Liver (tissue), 3 donors: ENCODE data around the gene POU6F2.

Source experiments
- CTCF ChIP-seq: fragments of 150-350 bp; IDR thresholded peaks from 2 replicates; pipeline ENCODE4 v1.5.1; 2017; ENCODE audit warnings: improper control_type of control experiment, low read depth, low read length; ENCODE audit not compliant: missing input control
- FOXA1 ChIP-seq: IDR thresholded peaks from 2 replicates; pipeline ENCODE4 v1.6.1; 2016; ENCODE audit warnings: antibody characterized with exemption
- GABPA ChIP-seq, 2 donors: IDR thresholded peaks in 1 of 2; conservative IDR thresholded peaks in 1 of 2; 2 replicates each; pipeline ENCODE4 v1.6.1; 2016; ENCODE audit warnings: antibody characterized with exemption in 2 of 2, mild to moderate bottlenecking in 1 of 2, moderate library complexity in 1 of 2
- HNF4A ChIP-seq, 2 donors: conservative IDR thresholded peaks; 2 replicates each; pipeline ENCODE4 v1.6.1; 2016; ENCODE audit warnings: antibody characterized with exemption in 2 of 2, mild to moderate bottlenecking in 2 of 2
- JUND ChIP-seq, 2 donors: IDR thresholded peaks; 2 replicates each; pipeline ENCODE4 v1.6.1; 2016; ENCODE audit warnings: antibody characterized with exemption in 2 of 2
- NR2F2 ChIP-seq: IDR thresholded peaks from 2 replicates; pipeline ENCODE4 v1.6.1; 2016; ENCODE audit warnings: antibody characterized with exemption
- RAD21 ChIP-seq, 2 donors: IDR thresholded peaks; 2 replicates each; pipeline ENCODE4 v1.6.1; 2016; ENCODE audit warnings: antibody characterized with exemption in 2 of 2, mild to moderate bottlenecking in 2 of 2
- SP1 ChIP-seq: IDR thresholded peaks from 2 replicates; pipeline ENCODE4 v1.6.1; 2018; ENCODE audit warnings: antibody characterized with exemption, mild to moderate bottlenecking
- TAF1 ChIP-seq: conservative IDR thresholded peaks from 2 replicates; pipeline ENCODE4 v1.6.1; 2016; ENCODE audit warnings: antibody characterized with exemption, mild to moderate bottlenecking
- YY1 ChIP-seq: IDR thresholded peaks from 2 replicates; pipeline ENCODE4 v1.6.1; 2016; ENCODE audit warnings: antibody characterized with exemption, mild to moderate bottlenecking
- TF ChIP-seq, protein P1 (sequence below): IDR thresholded peaks from 2 replicates; pipeline ENCODE4 v1.6.1; 2016; ENCODE audit warnings: antibody characterized with exemption
- TF ChIP-seq, protein P2 (sequence below): IDR thresholded peaks from 2 replicates; pipeline ENCODE4 v1.6.1; 2016; ENCODE audit warnings: antibody characterized with exemption, mild to moderate bottlenecking
- donor health status: healthy.
- donor health status: healthy.

GRCh38 chr7:39367451-39367850 is 389.7 kb downstream of the POU6F2 start:
- TF ChIP-seq CTCF: no peak
- no peak for TF ChIP-seq YY1
- no peak for TF ChIP-seq FOXA1
- TF ChIP-seq, protein P1, sequence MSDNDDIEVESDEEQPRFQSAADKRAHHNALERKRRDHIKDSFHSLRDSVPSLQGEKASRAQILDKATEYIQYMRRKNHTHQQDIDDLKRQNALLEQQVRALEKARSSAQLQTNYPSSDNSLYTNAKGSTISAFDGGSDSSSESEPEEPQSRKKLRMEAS: no peak
- TF ChIP-seq JUND (IDR thresholded peaks at IDR 0.05): no peak
- no peak for TF ChIP-seq RAD21 (IDR thresholded peaks at IDR 0.05)
- TF ChIP-seq NR2F2: no peak
- TF ChIP-seq GABPA (IDR thresholded peaks at IDR 0.05 in 1 of 2, conservative IDR thresholded peaks at IDR 0.05 in 1 of 2): no peak
- TF ChIP-seq TAF1: no peak
- no peak for TF ChIP-seq HNF4A (conservative IDR thresholded peaks at IDR 0.05)
- TF ChIP-seq SP1: no peak
- TF ChIP-seq, protein P2, sequence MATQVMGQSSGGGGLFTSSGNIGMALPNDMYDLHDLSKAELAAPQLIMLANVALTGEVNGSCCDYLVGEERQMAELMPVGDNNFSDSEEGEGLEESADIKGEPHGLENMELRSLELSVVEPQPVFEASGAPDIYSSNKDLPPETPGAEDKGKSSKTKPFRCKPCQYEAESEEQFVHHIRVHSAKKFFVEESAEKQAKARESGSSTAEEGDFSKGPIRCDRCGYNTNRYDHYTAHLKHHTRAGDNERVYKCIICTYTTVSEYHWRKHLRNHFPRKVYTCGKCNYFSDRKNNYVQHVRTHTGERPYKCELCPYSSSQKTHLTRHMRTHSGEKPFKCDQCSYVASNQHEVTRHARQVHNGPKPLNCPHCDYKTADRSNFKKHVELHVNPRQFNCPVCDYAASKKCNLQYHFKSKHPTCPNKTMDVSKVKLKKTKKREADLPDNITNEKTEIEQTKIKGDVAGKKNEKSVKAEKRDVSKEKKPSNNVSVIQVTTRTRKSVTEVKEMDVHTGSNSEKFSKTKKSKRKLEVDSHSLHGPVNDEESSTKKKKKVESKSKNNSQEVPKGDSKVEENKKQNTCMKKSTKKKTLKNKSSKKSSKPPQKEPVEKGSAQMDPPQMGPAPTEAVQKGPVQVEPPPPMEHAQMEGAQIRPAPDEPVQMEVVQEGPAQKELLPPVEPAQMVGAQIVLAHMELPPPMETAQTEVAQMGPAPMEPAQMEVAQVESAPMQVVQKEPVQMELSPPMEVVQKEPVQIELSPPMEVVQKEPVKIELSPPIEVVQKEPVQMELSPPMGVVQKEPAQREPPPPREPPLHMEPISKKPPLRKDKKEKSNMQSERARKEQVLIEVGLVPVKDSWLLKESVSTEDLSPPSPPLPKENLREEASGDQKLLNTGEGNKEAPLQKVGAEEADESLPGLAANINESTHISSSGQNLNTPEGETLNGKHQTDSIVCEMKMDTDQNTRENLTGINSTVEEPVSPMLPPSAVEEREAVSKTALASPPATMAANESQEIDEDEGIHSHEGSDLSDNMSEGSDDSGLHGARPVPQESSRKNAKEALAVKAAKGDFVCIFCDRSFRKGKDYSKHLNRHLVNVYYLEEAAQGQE: no peak
